DOHH2 (cell line): ENCODE results near the gene C11orf24.

ENCODE experiments used
- EZH2phosphoT487 ChIP-seq: fragments of 200-600 bp; sonication (generic); IDR thresholded peaks from 2 replicates; pipeline ENCODE4 v1.6.1; 2017; ENCODE audit warnings: borderline replicate concordance, mild to moderate bottlenecking, antibody characterized with exemption, low read length, moderate library complexity, mixed read lengths
- TF ChIP-seq, protein P1 (sequence below): fragments of 200-600 bp; sonication (generic); IDR thresholded peaks from one replicate; pipeline ENCODE4 v1.5.1; 2014; ENCODE audit warnings: antibody characterized with exemption, mild to moderate bottlenecking, low read depth, low read length; ENCODE audit not compliant: poor library complexity, severe bottlenecking

DNA sequence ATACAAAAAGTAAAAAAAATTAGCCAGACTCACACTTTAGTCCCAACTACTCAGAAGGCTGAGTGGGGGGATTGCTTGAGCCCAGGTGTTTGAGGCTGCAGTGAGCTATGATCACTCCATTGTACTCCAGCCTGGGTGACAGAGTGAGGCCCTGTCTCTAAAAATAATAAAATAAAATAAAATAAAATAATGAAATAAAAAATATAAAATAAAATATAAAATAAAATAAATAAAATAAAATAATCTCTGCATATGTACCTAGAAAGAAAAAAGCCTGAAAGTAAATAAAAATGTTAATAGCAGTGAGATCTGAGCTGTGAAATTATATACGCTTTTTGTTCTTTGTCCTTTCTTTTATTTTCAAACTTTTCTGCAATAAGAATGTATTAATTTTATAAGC lies 23.5 kb upstream of the C11orf24 start:
- TF ChIP-seq, protein P1, sequence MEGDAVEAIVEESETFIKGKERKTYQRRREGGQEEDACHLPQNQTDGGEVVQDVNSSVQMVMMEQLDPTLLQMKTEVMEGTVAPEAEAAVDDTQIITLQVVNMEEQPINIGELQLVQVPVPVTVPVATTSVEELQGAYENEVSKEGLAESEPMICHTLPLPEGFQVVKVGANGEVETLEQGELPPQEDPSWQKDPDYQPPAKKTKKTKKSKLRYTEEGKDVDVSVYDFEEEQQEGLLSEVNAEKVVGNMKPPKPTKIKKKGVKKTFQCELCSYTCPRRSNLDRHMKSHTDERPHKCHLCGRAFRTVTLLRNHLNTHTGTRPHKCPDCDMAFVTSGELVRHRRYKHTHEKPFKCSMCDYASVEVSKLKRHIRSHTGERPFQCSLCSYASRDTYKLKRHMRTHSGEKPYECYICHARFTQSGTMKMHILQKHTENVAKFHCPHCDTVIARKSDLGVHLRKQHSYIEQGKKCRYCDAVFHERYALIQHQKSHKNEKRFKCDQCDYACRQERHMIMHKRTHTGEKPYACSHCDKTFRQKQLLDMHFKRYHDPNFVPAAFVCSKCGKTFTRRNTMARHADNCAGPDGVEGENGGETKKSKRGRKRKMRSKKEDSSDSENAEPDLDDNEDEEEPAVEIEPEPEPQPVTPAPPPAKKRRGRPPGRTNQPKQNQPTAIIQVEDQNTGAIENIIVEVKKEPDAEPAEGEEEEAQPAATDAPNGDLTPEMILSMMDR, result no peak
- no peak for TF ChIP-seq EZH2phosphoT487
